ENCODE measurements around the gene SORBS2.

SORBS2 gene

DNA sequence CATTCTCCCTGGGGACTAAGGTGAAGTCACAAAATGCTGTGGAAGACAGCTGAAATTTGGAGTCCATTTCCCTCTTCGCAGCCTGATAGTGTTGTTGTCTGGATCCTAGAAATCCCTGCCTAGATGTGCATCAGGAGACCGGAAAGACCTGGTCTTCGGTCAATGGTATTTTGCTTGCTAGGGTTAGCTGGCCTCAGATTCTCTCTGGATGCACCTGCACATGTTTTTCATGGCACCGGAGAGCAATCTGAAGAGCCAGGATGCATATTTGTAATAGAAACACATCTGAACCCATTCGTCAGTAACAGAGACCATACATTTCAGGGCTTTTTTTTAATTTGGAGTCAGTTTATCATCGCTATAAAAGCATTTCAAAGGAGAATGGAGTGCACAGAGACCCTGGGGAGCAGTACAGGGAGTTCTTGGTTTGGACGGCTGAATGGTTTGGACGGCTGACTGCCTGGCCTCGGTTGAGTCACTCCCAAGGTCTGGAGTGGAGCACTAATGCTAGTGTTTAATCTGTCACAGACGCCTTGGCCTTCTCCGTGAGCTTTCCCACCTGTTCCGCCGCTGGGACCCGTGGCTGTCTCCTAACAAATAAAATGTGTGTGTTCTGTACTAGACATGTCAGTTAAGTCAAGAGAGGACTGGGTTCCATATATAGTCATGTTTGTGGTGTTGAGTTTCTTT lies 269.2 kb downstream of the SORBS2 start:
- no peak for DNase-seq

- DNase-seq: no peak
Measured at GRCh38 chr4:185541251-185541727, 270.7 kb downstream of the SORBS2 start.

DNA sequence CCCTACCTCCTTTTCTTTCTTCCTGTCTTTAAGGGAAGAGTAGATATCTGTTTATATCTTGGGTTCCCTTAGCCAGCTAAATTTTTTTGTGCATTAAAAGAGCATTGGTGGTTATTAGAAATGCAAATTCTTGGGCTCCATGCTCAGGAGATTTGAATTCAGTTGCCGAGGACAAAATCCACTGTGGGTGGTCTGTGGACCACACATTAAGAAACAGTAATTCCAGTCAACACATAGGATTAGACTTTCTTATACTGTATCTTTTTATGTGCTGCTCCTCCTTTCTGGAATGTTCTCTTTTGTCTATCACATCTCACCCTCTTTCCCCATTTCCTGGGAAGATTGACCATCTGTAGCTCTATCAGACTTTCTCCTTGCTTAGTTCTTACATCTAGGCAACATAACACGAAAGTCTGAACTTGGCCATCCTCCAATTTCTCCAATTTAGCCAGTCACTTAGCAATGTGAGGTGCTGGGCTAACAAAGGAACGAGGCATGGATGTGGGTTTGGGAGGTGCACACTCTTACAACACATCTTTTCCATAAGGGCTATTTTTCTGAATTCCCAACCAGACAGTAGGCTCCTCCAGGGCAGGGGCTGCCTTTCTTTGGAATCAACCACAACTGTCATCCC lies 271.4 kb downstream of the SORBS2 start:
- DNase-seq: no peak

GRCh38 chr4:185540040-185540439 lies 272.0 kb downstream of the SORBS2 start:
- no peak for DNase-seq

DNA sequence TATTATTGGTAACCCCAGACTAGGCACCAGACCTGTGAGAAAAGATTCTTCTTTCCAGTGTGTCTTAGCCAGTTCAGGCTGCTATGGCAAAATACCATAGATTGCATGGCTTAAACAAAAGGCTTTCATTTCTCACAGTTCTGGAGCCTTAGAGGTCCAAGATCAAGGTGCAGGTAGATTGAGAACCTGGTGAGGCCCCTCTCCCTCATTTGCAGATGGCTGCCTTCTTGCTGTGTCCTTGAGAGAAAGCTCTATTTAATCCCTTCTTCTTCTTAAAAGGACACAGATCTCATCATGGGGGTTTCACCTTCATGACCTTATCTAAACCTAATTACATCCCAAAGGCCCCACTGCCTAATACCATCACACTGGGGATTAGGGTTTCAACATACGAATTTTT lies 273.2 kb downstream of the SORBS2 start:
- no peak for DNase-seq

DNA sequence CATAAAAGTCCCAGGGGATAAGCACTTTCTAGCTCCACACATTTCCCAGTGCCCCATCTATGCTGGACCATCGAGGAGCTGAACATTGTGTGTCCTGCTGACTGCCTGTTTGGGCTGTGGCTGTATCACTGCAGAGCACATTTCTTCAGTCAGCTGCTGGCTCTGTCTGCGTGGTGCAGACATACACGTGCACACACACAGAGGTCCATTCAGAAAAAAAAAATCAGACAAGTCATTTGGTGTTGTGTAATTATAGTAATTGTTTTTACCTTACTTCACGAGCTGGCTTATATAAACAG lies 275.6 kb downstream of the SORBS2 start:
- peak in 1 of 3 experiments; percentile 61 for DNase-seq

- DNase-seq: peak in 2 of 3 experiments; percentile 55 to 71
Measured at GRCh38 chr4:185535612-185536410, 276.2 kb downstream of the SORBS2 start.
